Activated naive CD8-positive, alpha-beta T cell treated with anti-CD3 and anti-CD28 coated beads, Interleukin-2, amount 50 U/mL, for 24 hours (primary cell): ENCODE data around the gene GPR176.

ENCODE experiments used
- ATAC-seq: fragments of 150-1000 bp; cut with Tn5 transposase; one replicate; pipeline ENCODE4 v1.10.0; 2021
- DNase-seq: peaks from one replicate; pipeline ENCODE4 v3.0.0; 2021
- H3K27ac Mint-ChIP-seq: one replicate; pipeline ENCODE4 v1.8.0; 2021; ENCODE audit warnings: mild to moderate bottlenecking, mixed read lengths
- H3K27me3 Mint-ChIP-seq: one replicate; pipeline ENCODE4 v1.8.0; 2021; ENCODE audit warnings: mixed read lengths
- H3K36me3 Mint-ChIP-seq: one replicate; pipeline ENCODE4 v1.8.0; 2021; ENCODE audit warnings: low read depth, mixed read lengths
- H3K4me1 Mint-ChIP-seq: one replicate; pipeline ENCODE4 v1.8.0; 2021; ENCODE audit warnings: mixed read lengths
- H3K4me3 Mint-ChIP-seq: one replicate; pipeline ENCODE4 v1.8.0; 2021; ENCODE audit warnings: mild to moderate bottlenecking, moderate library complexity, mixed read lengths
- H3K9me3 Mint-ChIP-seq: one replicate; pipeline ENCODE4 v1.8.0; 2021; ENCODE audit warnings: mixed read lengths

Gene GPR176

GRCh38 chr15:39788800-39789565 lies 131.1 kb downstream of the GPR176 start:
- H3K4me1 Mint-ChIP-seq = peaks cover 40% of the 10 kb centered on the region
- H3K4me3 Mint-ChIP-seq = no peak overlapping the region
- H3K27me3 Mint-ChIP-seq = no peaks in the 10 kb centered on the region
- ATAC-seq = no peak
- no peak overlapping the region for H3K27ac Mint-ChIP-seq
- DNase-seq = no peak
- H3K9me3 Mint-ChIP-seq = no peaks in the 10 kb centered on the region
- no peaks in the 10 kb centered on the region for H3K36me3 Mint-ChIP-seq

GRCh38 chr15:39788108-39788507 lies 132.0 kb downstream of the GPR176 start:
- H3K4me1 Mint-ChIP-seq = peaks cover 46% of the 10 kb centered on the region
- ATAC-seq = peak; percentile 86
- no peaks in the 10 kb centered on the region for H3K9me3 Mint-ChIP-seq
- no peak overlapping the region for H3K27ac Mint-ChIP-seq
- no peak for DNase-seq
- no peaks in the 10 kb centered on the region for H3K36me3 Mint-ChIP-seq
- H3K4me3 Mint-ChIP-seq = no peak overlapping the region
- no peaks in the 10 kb centered on the region for H3K27me3 Mint-ChIP-seq

- DNase-seq (no peak), ATAC-seq (no peak)
- no peaks in the 10 kb centered on the region for H3K27me3 Mint-ChIP-seq
- H3K27ac Mint-ChIP-seq = no peak overlapping the region
- no peaks in the 10 kb centered on the region for H3K36me3 Mint-ChIP-seq
- H3K4me1 Mint-ChIP-seq = peaks cover 48% of the 10 kb centered on the region
- H3K9me3 Mint-ChIP-seq = no peaks in the 10 kb centered on the region
- H3K4me3 Mint-ChIP-seq = no peak overlapping the region
These were observed 132.6 kb downstream of the GPR176 start for GRCh38 chr15:39787479-39787878.

- Mint-ChIP-seq H3K36me3 (no peaks in the 10 kb centered on the region), H3K27ac (no peak overlapping the region), H3K9me3 (no peaks in the 10 kb centered on the region), H3K4me3 (no peak overlapping the region), H3K27me3 (no peaks in the 10 kb centered on the region), H3K4me1 (peaks cover 51% of the 10 kb centered on the region)
- ATAC-seq = no peak
- DNase-seq = no peak
These were observed 133.5 kb downstream of the GPR176 start for GRCh38 chr15:39786447-39787056.

- H3K4me1 Mint-ChIP-seq = peaks cover 54% of the 10 kb centered on the region
- H3K27me3 Mint-ChIP-seq = no peaks in the 10 kb centered on the region
- ATAC-seq (no peak), DNase-seq (no peak)
- H3K9me3 Mint-ChIP-seq = no peaks in the 10 kb centered on the region
- no peaks in the 10 kb centered on the region for H3K36me3 Mint-ChIP-seq
- no peak overlapping the region for H3K4me3 Mint-ChIP-seq
- H3K27ac Mint-ChIP-seq = no peak overlapping the region
These were observed 134.2 kb downstream of the GPR176 start for GRCh38 chr15:39785841-39786240.

GRCh38 chr15:39785139-39785538 lies 134.9 kb downstream of the GPR176 start:
- Mint-ChIP-seq H3K27ac (no peak overlapping the region), H3K36me3 (no peaks in the 10 kb centered on the region), H3K4me1 (peaks cover 54% of the 10 kb centered on the region), H3K27me3 (no peaks in the 10 kb centered on the region), H3K4me3 (no peak overlapping the region), H3K9me3 (no peaks in the 10 kb centered on the region)
- DNase-seq = no peak
- ATAC-seq = no peak

- ATAC-seq (no peak), DNase-seq (no peak)
- Mint-ChIP-seq H3K27me3 (no peaks in the 10 kb centered on the region), H3K9me3 (no peaks in the 10 kb centered on the region), H3K27ac (no peak overlapping the region), H3K36me3 (no peaks in the 10 kb centered on the region), H3K4me3 (no peak overlapping the region), H3K4me1 (peaks cover 54% of the 10 kb centered on the region)
These were observed 135.4 kb downstream of the GPR176 start for GRCh38 chr15:39784638-39785037.

- Mint-ChIP-seq H3K4me1 (peaks cover 54% of the 10 kb centered on the region), H3K27ac (peak overlapping the region; percentile 62), H3K9me3 (no peaks in the 10 kb centered on the region), H3K27me3 (no peaks in the 10 kb centered on the region), H3K36me3 (no peaks in the 10 kb centered on the region), H3K4me3 (peak overlapping the region; percentile 83)
- DNase-seq (no peak), ATAC-seq (no peak)
These were observed 135.9 kb downstream of the GPR176 start for GRCh38 chr15:39784125-39784524.

- ATAC-seq (no peak), DNase-seq (no peak)
- Mint-ChIP-seq H3K36me3 (no peaks in the 10 kb centered on the region), H3K27ac (peak overlapping the region; percentile 62), H3K4me3 (peak overlapping the region; percentile 83), H3K27me3 (no peaks in the 10 kb centered on the region), H3K9me3 (no peaks in the 10 kb centered on the region), H3K4me1 (peaks cover 50% of the 10 kb centered on the region)
These were observed 136.7 kb downstream of the GPR176 start for GRCh38 chr15:39783244-39783820.

GRCh38 chr15:39782441-39783138 lies 137.5 kb downstream of the GPR176 start, which contains the start of gene FSIP1:
Gene FSIP1, minus strand, starts transcription at chr15:39782841. Its CDS starts 6,317 bp downstream, at chr15:39776524.
- Mint-ChIP-seq H3K4me3 (peak within 1 kb of the TSS; percentile 83), H3K27me3 (no peaks in the 10 kb centered on the region), H3K9me3 (no peaks in the 10 kb centered on the region), H3K36me3 (no peaks in the 10 kb centered on the region), H3K27ac (peak within 1 kb of the TSS; percentile 62), H3K4me1 (peaks cover 47% of the 10 kb centered on the region)
- peak; percentile 99 for ATAC-seq
- DNase-seq = peak; percentile 96

GRCh38 chr15:39781967-39782302 lies 138.1 kb downstream of the GPR176 start:
- Mint-ChIP-seq H3K4me1 (peaks cover 45% of the 10 kb centered on the region), H3K36me3 (no peaks in the 10 kb centered on the region), H3K27me3 (peaks cover 2% of the 10 kb centered on the region), H3K9me3 (no peaks in the 10 kb centered on the region), H3K27ac (peak overlapping the region; percentile 62), H3K4me3 (peak overlapping the region; percentile 83)
- ATAC-seq = no peak
- no peak for DNase-seq

- no peaks in the 10 kb centered on the region for H3K36me3 Mint-ChIP-seq
- DNase-seq (no peak), ATAC-seq (no peak)
- no peak overlapping the region for H3K27ac Mint-ChIP-seq
- H3K4me1 Mint-ChIP-seq = peaks cover 42% of the 10 kb centered on the region
- H3K27me3 Mint-ChIP-seq = peaks cover 2% of the 10 kb centered on the region
- H3K4me3 Mint-ChIP-seq = peak overlapping the region; percentile 83
- no peaks in the 10 kb centered on the region for H3K9me3 Mint-ChIP-seq
These were observed 138.7 kb downstream of the GPR176 start for GRCh38 chr15:39781147-39781966.

- no peaks in the 10 kb centered on the region for H3K9me3 Mint-ChIP-seq
- H3K4me1 Mint-ChIP-seq = peaks cover 29% of the 10 kb centered on the region
- H3K27me3 Mint-ChIP-seq = peaks cover 2% of the 10 kb centered on the region
- ATAC-seq (no peak), DNase-seq (no peak)
- H3K36me3 Mint-ChIP-seq = no peaks in the 10 kb centered on the region
- no peak overlapping the region for H3K27ac Mint-ChIP-seq
- no peak overlapping the region for H3K4me3 Mint-ChIP-seq
These were observed 142.0 kb downstream of the GPR176 start for GRCh38 chr15:39778021-39778420.

GRCh38 chr15:39777496-39777895 lies 142.6 kb downstream of the GPR176 start:
- ATAC-seq = no peak
- H3K27ac Mint-ChIP-seq = no peak overlapping the region
- no peaks in the 10 kb centered on the region for H3K36me3 Mint-ChIP-seq
- DNase-seq = no peak
- H3K27me3 Mint-ChIP-seq = peaks cover 2% of the 10 kb centered on the region
- no peaks in the 10 kb centered on the region for H3K9me3 Mint-ChIP-seq
- H3K4me3 Mint-ChIP-seq = no peak overlapping the region
- H3K4me1 Mint-ChIP-seq = peaks cover 27% of the 10 kb centered on the region
